GM21723 (cell line): ENCODE data around the gene FAM43B.

ENCODE experiments used
- ATAC-seq: cut with Tn5 transposase; IDR thresholded peaks from one replicate; pipeline ENCODE4 v1.9.1; 2021; ENCODE audit warnings: mild to moderate bottlenecking, moderate library complexity; ENCODE audit not compliant: unreplicated experiment

The FAM43B gene

GRCh38 chr1:20546637-20547036 lies 5.7 kb upstream of the FAM43B start:
- ATAC-seq: no peak

- no peak for ATAC-seq
Measured at GRCh38 chr1:20551161-20551560, 1.2 kb upstream of the FAM43B start.

GRCh38 chr1:20552728-20553445 lies 514 bp downstream of the FAM43B start:
- ATAC-seq: no peak

GRCh38 chr1:20555025-20555757 lies 2.8 kb downstream of the FAM43B start:
- no peak for ATAC-seq

- ATAC-seq: no peak
Measured at GRCh38 chr1:20555758-20556120, 3.4 kb downstream of the FAM43B start.

- ATAC-seq: no peak
Measured at GRCh38 chr1:20558191-20558590, 5.8 kb downstream of the FAM43B start.

- ATAC-seq: no peak
Measured at GRCh38 chr1:20560966-20561365, 8.6 kb downstream of the FAM43B start.

- ATAC-seq: no peak
Measured at GRCh38 chr1:20565234-20565633, 12.9 kb downstream of the FAM43B start.

GRCh38 chr1:20569523-20570098 lies 17.2 kb downstream of the FAM43B start:
- ATAC-seq: no peak

GRCh38 chr1:20571427-20571826 lies 19.1 kb downstream of the FAM43B start:
- no peak for ATAC-seq

GRCh38 chr1:20573987-20574386 lies 21.6 kb downstream of the FAM43B start:
- ATAC-seq: no peak

GRCh38 chr1:20574686-20575540 lies 22.5 kb downstream of the FAM43B start:
- no peak for ATAC-seq

- ATAC-seq: no peak
Measured at GRCh38 chr1:20575541-20576336, 23.4 kb downstream of the FAM43B start.

- ATAC-seq: no peak
Measured at GRCh38 chr1:20578062-20578461, 25.7 kb downstream of the FAM43B start.

GRCh38 chr1:20578721-20579395 lies 26.5 kb downstream of the FAM43B start:
- ATAC-seq: no peak

GRCh38 chr1:20584890-20585289 lies 32.5 kb downstream of the FAM43B start:
- no peak for ATAC-seq

GRCh38 chr1:20586953-20587660 lies 34.7 kb downstream of the FAM43B start:
- no peak for ATAC-seq

- no peak for ATAC-seq
Measured at GRCh38 chr1:20587661-20588053, 35.3 kb downstream of the FAM43B start.

GRCh38 chr1:20588634-20589225 lies 36.4 kb downstream of the FAM43B start, which contains the start of gene CDA:
Gene CDA, plus strand, starts transcription at chr1:20589097. Its CDS starts 33 bp downstream, at chr1:20589130.
- ATAC-seq: no peak
